ENCODE data around the gene RANBP10. TPM values are rescaled to one million over a fixed set of nuclear protein-coding genes. Genes with fewer than 3 reads are reported as not detected.

The RANBP10 gene
- total and polyA plus RNA-seq, 8 donors = 16.8 to 45.8 (median 34.5) TPM

- DNase-seq = peak; percentile 95 to 99 (median 98)
- peak within 1 kb of the TSS; percentile 89 to 95 for H3K27ac ChIP-seq
- intact Hi-C loops (cut with DNase I) = no loop called here
- H3K27me3 ChIP-seq = no peaks in the 10 kb centered on the region
- peaks cover 0 to 11% of the 10 kb centered on the region in 2 donors for H3K36me3 ChIP-seq
- peak; percentile 99 for ATAC-seq
- H3K4me3 ChIP-seq = peak within 1 kb of the TSS; percentile 79 to 99
- no peaks in the 10 kb centered on the region for H3K9me3 ChIP-seq
- no peak for TF ChIP-seq CTCF (IDR thresholded peaks at IDR 0.05)
- peaks cover 10 to 48% of the 10 kb centered on the region in 2 donors for H3K4me1 ChIP-seq
Measured at GRCh38 chr16:67719048-67719777, 87.1 kb downstream of the RANBP10 start, which contains the start of gene GFOD2. GFOD2 (minus strand) TSS chr16:67719316; CDS start chr16:67685715, 33,601 bp downstream.

- no peaks in the 10 kb centered on the region for H3K27me3 ChIP-seq
- TF ChIP-seq CTCF (IDR thresholded peaks at IDR 0.05) = no peak
- peak overlapping the region; percentile 79 to 99 for H3K4me3 ChIP-seq
- ATAC-seq = peak; percentile 5
- intact Hi-C loops (cut with DNase I) = no loop called here
- DNase-seq = no peak
- H3K9me3 ChIP-seq = no peaks in the 10 kb centered on the region
- H3K36me3 ChIP-seq = peaks cover 0 to 6% of the 10 kb centered on the region in 2 donors
- peaks cover 10 to 54% of the 10 kb centered on the region in 2 donors for H3K4me1 ChIP-seq
- H3K27ac ChIP-seq = peak overlapping the region; percentile 10 to 95
Measured at GRCh38 chr16:67718668-67719047, 87.7 kb downstream of the RANBP10 start.

- ATAC-seq = no peak
- Histone ChIP-seq H3K9me3 (no peaks in the 10 kb centered on the region), H3K36me3 (no peaks in the 10 kb centered on the region), H3K27ac (no peak overlapping the region), H3K4me3 (no peak overlapping the region), H3K27me3 (no peaks in the 10 kb centered on the region), H3K4me1 (peaks cover 10 to 60% of the 10 kb centered on the region in 2 donors)
- DNase-seq = no peak
- no peak for TF ChIP-seq CTCF (IDR thresholded peaks at IDR 0.05)
- intact Hi-C loops (cut with DNase I) = no loop called here
Measured at GRCh38 chr16:67716097-67716496, 90.3 kb downstream of the RANBP10 start.

- DNase-seq (no peak), ATAC-seq (no peak)
- intact Hi-C loops (cut with DNase I) = no loop called here
- Histone ChIP-seq H3K4me3 (no peak overlapping the region), H3K36me3 (no peaks in the 10 kb centered on the region), H3K9me3 (no peaks in the 10 kb centered on the region), H3K27me3 (no peaks in the 10 kb centered on the region), H3K27ac (peak overlapping the region in 1 of 2 donors; percentile 73), H3K4me1 (peaks cover 3 to 49% of the 10 kb centered on the region in 2 donors)
- TF ChIP-seq CTCF (IDR thresholded peaks at IDR 0.05) = no peak
Measured at GRCh38 chr16:67714522-67714921, 91.8 kb downstream of the RANBP10 start.

- no peak for ATAC-seq
- Histone ChIP-seq H3K9me3 (no peaks in the 10 kb centered on the region), H3K27me3 (no peaks in the 10 kb centered on the region)
Measured at GRCh38 chr16:67713647-67714273, 92.6 kb downstream of the RANBP10 start.

More at GRCh38 chr16:67713647-67714273, 92.6 kb downstream of the RANBP10 start:
- intact Hi-C loops (cut with DNase I) = no loop called here
- Histone ChIP-seq H3K4me1 (peaks cover 3 to 48% of the 10 kb centered on the region in 2 donors), H3K27ac (peak overlapping the region in 1 of 2 donors; percentile 73), H3K36me3 (no peaks in the 10 kb centered on the region), H3K4me3 (no peak overlapping the region)
- no peak for TF ChIP-seq CTCF (IDR thresholded peaks at IDR 0.05)
- no peak for DNase-seq
